ENCODE data around the gene FZD1.

FZD1 gene

DNA sequence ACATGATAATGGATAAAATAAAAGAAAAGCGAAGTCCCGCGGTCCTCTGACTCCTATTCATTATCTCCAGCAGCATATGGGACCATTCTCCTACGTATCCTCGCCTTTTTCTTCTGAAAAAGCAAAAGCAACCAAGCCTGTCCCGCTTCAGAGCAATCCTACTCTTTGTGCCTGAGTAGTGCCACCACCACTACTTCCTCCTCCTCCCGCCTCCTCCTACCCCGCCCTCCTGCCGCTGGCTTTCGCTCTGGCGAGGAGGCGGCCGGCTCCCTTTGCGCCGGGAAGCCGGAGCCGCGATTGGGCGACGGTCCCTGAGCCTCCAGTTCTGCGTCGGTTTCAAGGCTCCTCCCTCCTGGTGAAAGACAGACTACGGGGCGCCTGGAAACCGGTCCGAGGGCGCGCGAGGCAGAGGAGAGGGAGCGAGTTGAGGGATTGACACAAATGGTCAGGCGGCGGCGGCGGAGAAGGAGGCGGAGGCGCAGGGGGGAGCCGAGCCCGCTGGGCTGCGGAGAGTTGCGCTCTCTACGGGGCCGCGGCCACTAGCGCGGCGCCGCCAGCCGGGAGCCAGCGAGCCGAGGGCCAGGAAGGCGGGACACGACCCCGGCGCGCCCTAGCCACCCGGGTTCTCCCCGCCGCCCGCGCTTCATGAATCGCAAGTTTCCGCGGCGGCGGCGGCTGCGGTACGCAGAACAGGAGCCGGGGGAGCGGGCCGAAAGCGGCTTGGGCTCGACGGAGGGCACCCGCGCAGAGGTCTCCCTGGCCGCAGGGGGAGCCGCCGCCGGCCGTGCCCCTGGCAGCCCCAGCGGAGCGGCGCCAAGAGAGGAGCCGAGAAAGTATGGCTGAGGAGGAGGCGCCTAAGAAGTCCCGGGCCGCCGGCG, at the start of gene FZD1:
FZD1 (plus strand) TSS at position 388 of the 878 bp plus-strand sequence; CDS start at position 836, 448 bp downstream.
- DNase-seq (ENCODE audit: low read depth in 4 of 4, low spot score in 1 of 4), result peak in 3 of 4 experiments; percentile 3 to 67 (median 53)

GRCh38 chr7:91226411-91226810, 37.8 kb upstream of the FZD1 start:
- DNase-seq (ENCODE audit: low read depth in 4 of 4, low spot score in 1 of 4), result no peak

GRCh38 chr7:91228327-91228726, 35.9 kb upstream of the FZD1 start:
- DNase-seq (ENCODE audit: low read depth in 4 of 4, low spot score in 1 of 4), result no peak

- no peak for DNase-seq (ENCODE audit: low read depth in 4 of 4, low spot score in 1 of 4)
These were observed 35.2 kb upstream of the FZD1 start for GRCh38 chr7:91228927-91229558.

- DNase-seq (ENCODE audit: low read depth in 4 of 4, low spot score in 1 of 4), result no peak
These were observed 34.1 kb upstream of the FZD1 start for GRCh38 chr7:91230100-91230499.

- no peak for DNase-seq (ENCODE audit: low read depth in 4 of 4, low spot score in 1 of 4)
These were observed 33.7 kb upstream of the FZD1 start for GRCh38 chr7:91230503-91230902.

DNA sequence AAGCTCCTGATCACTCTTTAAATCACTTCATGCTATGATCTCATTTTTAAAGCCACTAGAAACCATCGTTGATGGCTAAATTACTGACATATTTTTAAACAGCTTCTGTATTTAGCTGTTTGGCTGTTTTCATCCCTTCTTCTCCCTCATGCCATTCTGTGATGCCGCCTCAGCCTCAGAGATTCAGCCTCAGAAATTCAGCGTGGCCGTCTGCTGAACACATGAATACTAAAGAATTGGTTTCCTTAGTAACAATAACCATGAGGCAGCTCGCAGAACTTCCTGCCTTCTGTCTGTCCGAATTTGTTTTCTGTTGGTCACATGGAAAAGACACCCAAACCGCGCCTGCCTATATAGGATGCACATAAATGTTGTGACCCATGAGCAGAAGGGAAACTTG, 31.0 kb upstream of the FZD1 start:
- no peak for DNase-seq (ENCODE audit: low read depth in 4 of 4, low spot score in 1 of 4)

DNA sequence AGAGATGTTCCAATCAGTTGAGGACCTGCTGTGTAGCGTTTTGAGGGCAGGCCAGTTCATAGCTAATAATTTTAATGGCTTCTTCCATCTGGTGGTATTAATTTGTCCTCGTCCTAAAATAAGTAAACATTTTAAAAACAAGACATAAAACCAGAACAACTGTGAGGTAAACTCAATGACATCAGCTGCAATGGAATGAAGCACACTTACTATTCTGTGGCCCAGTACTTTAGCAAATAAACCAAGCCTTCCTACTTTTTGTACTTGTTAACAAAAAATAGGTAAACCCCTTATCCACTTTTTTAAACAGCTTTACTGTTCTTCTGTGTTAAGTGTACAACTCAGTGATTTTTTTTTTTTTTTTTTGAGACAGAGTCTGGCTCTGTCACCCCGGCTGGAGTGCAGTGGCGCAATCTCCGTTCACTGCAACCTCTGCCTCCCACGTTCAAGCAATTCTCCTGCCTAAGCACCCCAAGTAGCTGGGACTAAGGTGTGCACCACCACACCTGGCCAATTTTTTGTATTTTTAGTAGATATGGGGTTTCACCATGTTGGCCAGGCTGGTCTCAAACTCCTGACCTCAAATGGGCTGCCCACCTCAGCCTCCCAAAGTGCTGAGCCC, 28.9 kb upstream of the FZD1 start:
- no peak for DNase-seq (ENCODE audit: low read depth in 4 of 4, low spot score in 1 of 4)

- DNase-seq (ENCODE audit: low read depth in 4 of 4, low spot score in 1 of 4), result no peak
These were observed 25.0 kb upstream of the FZD1 start for GRCh38 chr7:91239171-91239604.

DNA sequence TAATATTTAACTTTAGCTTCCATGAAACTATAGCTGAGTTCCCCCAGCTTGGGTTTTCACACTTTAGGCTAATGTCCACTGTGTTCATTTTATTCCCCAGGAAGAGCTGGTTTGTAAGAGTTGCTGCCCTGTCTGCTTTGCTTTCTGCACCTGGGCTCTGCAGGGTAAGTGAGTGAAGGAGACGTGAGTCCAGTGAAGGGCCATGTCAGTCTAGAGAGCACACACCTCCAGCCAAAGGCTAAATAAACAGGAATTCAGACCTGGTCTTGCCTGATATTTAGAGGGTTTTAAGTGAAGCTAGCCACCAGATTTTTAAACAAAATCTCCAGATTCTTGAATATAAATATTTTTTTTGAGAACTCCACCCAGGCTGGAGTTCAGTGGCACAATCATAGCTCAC, 24.5 kb upstream of the FZD1 start:
- no peak for DNase-seq (ENCODE audit: low read depth in 4 of 4, low spot score in 1 of 4)

- DNase-seq (ENCODE audit: low read depth in 4 of 4, low spot score in 1 of 4), result no peak
These were observed 23.8 kb upstream of the FZD1 start for GRCh38 chr7:91240376-91240941.

GRCh38 chr7:91242097-91242844, 22.0 kb upstream of the FZD1 start:
- no peak for DNase-seq (ENCODE audit: low read depth in 4 of 4, low spot score in 1 of 4)

DNA sequence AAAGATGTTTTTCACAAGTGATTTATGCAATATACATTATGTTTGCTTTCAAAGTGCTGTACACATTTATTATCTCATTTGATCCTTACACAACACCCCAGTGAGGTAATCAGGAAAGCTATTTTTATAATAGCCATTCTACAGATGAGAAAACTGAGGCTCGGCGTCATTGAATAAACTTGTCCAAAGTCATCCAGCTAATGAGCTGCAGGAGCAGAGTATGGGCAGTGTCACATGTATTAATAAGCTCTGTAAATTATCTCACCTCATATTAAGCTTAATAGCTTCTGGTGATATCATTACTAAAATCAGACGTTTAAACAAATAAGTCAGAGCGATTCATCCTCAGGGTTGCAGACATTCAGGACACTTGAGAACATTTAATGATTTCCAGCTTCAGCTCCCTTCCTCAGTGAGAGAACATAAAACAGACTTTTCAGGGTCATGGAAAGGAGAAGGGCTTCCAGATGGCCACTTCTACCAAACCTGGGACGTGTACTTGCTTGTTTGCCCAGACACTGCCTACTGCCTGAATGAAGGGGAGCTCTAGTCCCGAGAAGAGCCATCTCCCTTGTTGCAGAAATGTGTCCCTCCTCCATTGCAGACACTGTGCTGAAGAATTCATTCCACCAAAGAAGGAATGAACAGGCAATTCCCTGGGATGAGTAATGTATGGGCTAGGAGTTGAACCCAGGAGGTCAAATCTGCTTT, 20.5 kb upstream of the FZD1 start:
- no peak for DNase-seq (ENCODE audit: low read depth in 4 of 4, low spot score in 1 of 4)

DNA sequence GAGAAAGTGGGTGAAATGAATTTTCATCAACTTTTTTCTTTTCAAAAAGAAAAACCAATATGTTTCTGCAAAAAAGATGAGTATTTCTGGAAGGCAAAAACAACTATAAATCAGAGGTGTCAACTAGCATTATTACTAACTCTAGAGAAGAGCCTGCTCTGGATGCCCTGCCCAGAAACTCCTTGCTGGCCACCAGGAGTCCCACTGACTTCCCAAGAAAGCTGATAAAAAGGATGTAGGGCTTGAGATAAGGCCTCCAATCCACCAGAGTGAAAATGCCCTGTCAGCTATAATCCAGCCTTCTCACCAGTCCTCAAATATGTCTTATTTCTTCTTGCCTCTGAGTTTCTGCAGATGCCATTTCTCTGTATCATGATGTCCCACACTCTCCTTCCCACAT, 16.7 kb upstream of the FZD1 start:
- DNase-seq (ENCODE audit: low read depth in 4 of 4, low spot score in 1 of 4), result no peak

- no peak for DNase-seq (ENCODE audit: low read depth in 4 of 4, low spot score in 1 of 4)
These were observed 15.2 kb upstream of the FZD1 start for GRCh38 chr7:91248996-91249395.

DNA sequence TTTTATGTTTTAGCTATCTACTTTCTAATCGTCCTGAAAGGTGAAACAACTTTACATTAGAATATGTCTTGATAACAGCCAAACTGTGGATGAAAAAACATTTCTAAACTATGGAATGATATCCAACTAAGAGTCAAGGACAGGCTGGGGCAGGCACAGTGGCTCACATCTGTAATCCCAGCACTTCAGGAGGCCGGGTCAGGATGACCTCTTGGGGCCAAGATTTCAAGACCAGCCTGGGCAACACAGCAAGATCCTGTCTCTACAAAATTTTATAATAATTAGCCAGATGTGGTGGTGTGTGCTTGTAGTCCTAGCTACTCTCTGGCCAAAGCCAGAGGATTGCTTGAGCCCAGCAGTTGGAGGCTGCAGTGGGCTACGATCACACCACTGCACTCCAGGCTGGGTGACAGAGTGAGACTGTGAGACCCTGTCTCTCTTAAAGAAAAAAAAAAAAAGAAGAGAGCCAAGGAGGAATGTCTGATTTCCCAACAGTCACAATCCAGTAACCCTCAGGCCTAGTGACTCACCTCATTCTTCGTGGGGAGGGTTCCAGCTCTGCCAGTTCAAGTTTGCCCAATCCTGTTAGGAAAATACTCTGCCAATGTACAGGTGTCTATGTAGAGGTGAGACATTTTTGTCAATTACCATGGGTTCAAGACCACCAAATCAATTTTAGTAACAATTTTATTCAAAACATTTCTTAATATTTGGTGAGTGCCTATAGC, 14.6 kb upstream of the FZD1 start:
- DNase-seq (ENCODE audit: low read depth in 4 of 4, low spot score in 1 of 4), result no peak

DNA sequence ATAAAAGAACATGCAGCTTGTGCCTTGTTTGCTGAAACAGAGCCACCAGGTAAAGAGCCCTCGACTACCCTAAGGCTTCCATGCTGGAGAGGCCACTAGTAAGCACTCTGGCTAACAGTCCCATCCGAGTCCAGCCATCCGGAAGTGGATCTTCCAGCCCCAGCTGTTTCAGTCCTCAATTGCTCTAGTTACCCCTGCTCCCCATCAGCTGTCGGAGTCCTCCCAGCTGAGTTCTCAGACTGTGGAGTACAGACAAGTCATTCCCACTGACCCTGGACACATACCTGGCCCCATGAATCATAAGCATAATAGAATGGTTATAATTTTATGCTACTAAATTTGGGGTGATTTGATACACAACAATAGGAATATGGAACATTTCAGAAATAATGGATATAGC, 13.5 kb upstream of the FZD1 start:
- DNase-seq (ENCODE audit: low read depth in 4 of 4, low spot score in 1 of 4), result no peak

- DNase-seq (ENCODE audit: low read depth in 4 of 4, low spot score in 1 of 4), result no peak
These were observed 12.4 kb upstream of the FZD1 start for GRCh38 chr7:91251877-91252276.

- DNase-seq (ENCODE audit: low read depth in 4 of 4, low spot score in 1 of 4), result no peak
These were observed 718 bp upstream of the FZD1 start for GRCh38 chr7:91263384-91264045.

Data from stimulated activated CD4-positive, alpha-beta T cell treated with anti-CD3 and anti-CD28 coated beads, Interleukin-1b, Interleukin-23, amount 100 ng/mL, for 24 hours (primary cell).